Muscle layer of duodenum (tissue), 2 donors: ENCODE data around the gene GPR132.

ENCODE experiments used
- H3K27ac ChIP-seq: one replicate; pipeline ENCODE4 v1.7.0; 2013; ENCODE audit warnings: mild to moderate bottlenecking, low read length
- H3K27me3 ChIP-seq: one replicate; pipeline ENCODE4 v1.7.0; 2013; ENCODE audit warnings: low read depth, mild to moderate bottlenecking, control low read depth, low read length
- H3K36me3 ChIP-seq, 2 donors: one replicate each; pipeline ENCODE4 v1.7.0; 2013; ENCODE audit warnings: low read length in 2 of 2, control low read depth in 1 of 2, mild to moderate bottlenecking in 1 of 2; ENCODE audit not compliant: insufficient read depth in 2 of 2, control insufficient read depth in 1 of 2
- H3K4me1 ChIP-seq, 2 donors: one replicate each; pipeline ENCODE4 v1.7.0; 2013; ENCODE audit warnings: low read length in 2 of 2, mild to moderate bottlenecking in 2 of 2, control low read depth in 1 of 2, moderate library complexity in 1 of 2; ENCODE audit not compliant: insufficient read depth in 2 of 2, control insufficient read depth in 1 of 2
- H3K4me3 ChIP-seq, 2 donors: one replicate each; pipeline ENCODE4 v1.7.0; 2013; ENCODE audit warnings: low read length in 2 of 2, low read depth in 1 of 2, mild to moderate bottlenecking in 1 of 2
- H3K9me3 ChIP-seq, 2 donors: one replicate each; pipeline ENCODE4 v1.7.0; 2013; ENCODE audit warnings: low read length in 2 of 2, control low read depth in 1 of 2, mild to moderate bottlenecking in 1 of 2; ENCODE audit not compliant: control insufficient read depth in 1 of 2
- donor health status: healthy.

The GPR132 gene

GRCh38 chr14:105097794-105098127, 32.5 kb upstream of the GPR132 start:
- Histone ChIP-seq H3K27ac (no peak overlapping the region), H3K27me3 (no peaks in the 10 kb centered on the region), H3K9me3 (peaks cover 4 to 5% of the 10 kb centered on the region in 2 donors), H3K4me3 (no peak overlapping the region), H3K36me3 (no peaks in the 10 kb centered on the region), H3K4me1 (peaks cover 0 to 9% of the 10 kb centered on the region in 2 donors)

GRCh38 chr14:105096206-105096875, 31.1 kb upstream of the GPR132 start:
- no peaks in the 10 kb centered on the region for H3K36me3 ChIP-seq
- H3K4me3 ChIP-seq = no peak overlapping the region
- H3K9me3 ChIP-seq = peaks cover 4 to 5% of the 10 kb centered on the region in 2 donors
- peaks cover 6 to 23% of the 10 kb centered on the region in 2 donors for H3K4me1 ChIP-seq
- no peaks in the 10 kb centered on the region for H3K27me3 ChIP-seq
- H3K27ac ChIP-seq = no peak overlapping the region

- Histone ChIP-seq H3K36me3 (no peaks in the 10 kb centered on the region), H3K27ac (no peak overlapping the region), H3K4me3 (no peak overlapping the region), H3K4me1 (peaks cover 6 to 33% of the 10 kb centered on the region in 2 donors), H3K9me3 (peaks cover 4 to 5% of the 10 kb centered on the region in 2 donors), H3K27me3 (no peaks in the 10 kb centered on the region)
These were observed 30.1 kb upstream of the GPR132 start for GRCh38 chr14:105095236-105095805.

- peaks cover 6 to 33% of the 10 kb centered on the region in 2 donors for H3K4me1 ChIP-seq
- no peaks in the 10 kb centered on the region for H3K36me3 ChIP-seq
- H3K27me3 ChIP-seq = no peaks in the 10 kb centered on the region
- peak overlapping the region; percentile 67 to 74 for H3K4me3 ChIP-seq
- H3K9me3 ChIP-seq = no peaks in the 10 kb centered on the region
- no peak overlapping the region for H3K27ac ChIP-seq
These were observed 29.1 kb upstream of the GPR132 start for GRCh38 chr14:105094193-105094907.

- Histone ChIP-seq H3K27me3 (no peaks in the 10 kb centered on the region), H3K36me3 (no peaks in the 10 kb centered on the region), H3K4me1 (peaks cover 6 to 38% of the 10 kb centered on the region in 2 donors)
These were observed 28.4 kb upstream of the GPR132 start for GRCh38 chr14:105093431-105094192.

GRCh38 chr14:105093038-105093430, 27.8 kb upstream of the GPR132 start:
- Histone ChIP-seq H3K36me3 (no peaks in the 10 kb centered on the region), H3K27ac (peak overlapping the region; percentile 39), H3K9me3 (no peaks in the 10 kb centered on the region), H3K4me1 (peaks cover 6 to 44% of the 10 kb centered on the region in 2 donors), H3K4me3 (peak overlapping the region in 1 of 2 donors; percentile 53), H3K27me3 (peaks cover 1% of the 10 kb centered on the region)

More at GRCh38 chr14:105093431-105094192, 28.4 kb upstream of the GPR132 start:
- H3K27ac ChIP-seq = no peak overlapping the region
- no peaks in the 10 kb centered on the region for H3K9me3 ChIP-seq
- H3K4me3 ChIP-seq = peak overlapping the region; percentile 67 to 74

GRCh38 chr14:105092171-105093037, 27.2 kb upstream of the GPR132 start:
- H3K36me3 ChIP-seq = no peaks in the 10 kb centered on the region
- peaks cover 6% of the 10 kb centered on the region for H3K27me3 ChIP-seq
- H3K27ac ChIP-seq = peak overlapping the region; percentile 67
- H3K9me3 ChIP-seq = no peaks in the 10 kb centered on the region
- peak overlapping the region; percentile 21 to 53 for H3K4me3 ChIP-seq
- peaks cover 6 to 47% of the 10 kb centered on the region in 2 donors for H3K4me1 ChIP-seq

GRCh38 chr14:105091517-105092170, 26.4 kb upstream of the GPR132 start:
- no peaks in the 10 kb centered on the region for H3K9me3 ChIP-seq
- no peaks in the 10 kb centered on the region for H3K36me3 ChIP-seq
- peak overlapping the region; percentile 21 to 53 for H3K4me3 ChIP-seq
- H3K4me1 ChIP-seq = peaks cover 6 to 48% of the 10 kb centered on the region in 2 donors
- peak overlapping the region; percentile 67 for H3K27ac ChIP-seq
- H3K27me3 ChIP-seq = peaks cover 6% of the 10 kb centered on the region

GRCh38 chr14:105091054-105091516, 25.9 kb upstream of the GPR132 start:
- Histone ChIP-seq H3K4me3 (no peak overlapping the region), H3K4me1 (peaks cover 6 to 52% of the 10 kb centered on the region in 2 donors), H3K27me3 (peaks cover 6% of the 10 kb centered on the region), H3K36me3 (no peaks in the 10 kb centered on the region), H3K9me3 (no peaks in the 10 kb centered on the region), H3K27ac (no peak overlapping the region)

- Histone ChIP-seq H3K4me3 (no peak overlapping the region), H3K27me3 (peaks cover 6% of the 10 kb centered on the region)
These were observed 25.3 kb upstream of the GPR132 start for GRCh38 chr14:105090493-105091053.

More at GRCh38 chr14:105090493-105091053, 25.3 kb upstream of the GPR132 start:
- Histone ChIP-seq H3K9me3 (no peaks in the 10 kb centered on the region), H3K27ac (no peak overlapping the region), H3K36me3 (no peaks in the 10 kb centered on the region), H3K4me1 (peaks cover 6 to 56% of the 10 kb centered on the region in 2 donors)
